Stomach (tissue), 9 donors: ENCODE data around the gene GIMAP8. TPM values are rescaled to one million over a fixed set of nuclear protein-coding genes. Genes with fewer than 3 reads are reported as not detected.

Source experiments
- DNase-seq, 2 donors: peaks; one replicate each; pipeline versions ENCODE4 v3.0.0 to v3.0.0-alpha.2; 2013 to 2019
- H3K27ac ChIP-seq, 5 donors: fragments of 200-600 bp in 4 of 5; sonication (generic) in 4 of 5; one replicate each; pipeline ENCODE4 v1.5.1; 2013 to 2019; ENCODE audit warnings: mild to moderate bottlenecking in 1 of 5, moderate library complexity in 1 of 5
- H3K27me3 ChIP-seq, 3 donors: fragments of 200-600 bp; sonication (generic); one replicate each; pipeline ENCODE4 v1.5.1; 2017 to 2019; ENCODE audit warnings: mixed run types in 1 of 3
- H3K36me3 ChIP-seq, 4 donors: fragments of 200-600 bp; sonication (generic); 1 replicate in 3 of 4; 2 replicates in 1 of 4; pipeline ENCODE4 v1.5.1; 2016 to 2019
- H3K4me1 ChIP-seq, 4 donors: fragments of 200-600 bp; sonication (generic); one replicate each; pipeline ENCODE4 v1.5.1; 2016 to 2019
- H3K4me3 ChIP-seq, 4 donors: fragments of 200-600 bp; sonication (generic) in 3 of 4; one replicate each; pipeline ENCODE4 v1.5.1; 2016 to 2019; ENCODE audit warnings: mild to moderate bottlenecking in 1 of 4
- H3K9me3 ChIP-seq, 4 donors: fragments of 200-600 bp; sonication (generic); one replicate each; pipeline ENCODE4 v1.5.1; 2016 to 2019
- CTCF ChIP-seq, 7 experiments: fragments of 450-650 bp in 4 of 7; fragments of 200-600 bp in 3 of 7; sonication (generic) in 3 of 7; IDR thresholded peaks; one replicate each; pipeline ENCODE4 v1.5.1; 2016 to 2019; ENCODE audit warnings: antibody characterized with exemption in 7 of 7, control low read depth in 2 of 7, mild to moderate bottlenecking in 1 of 7
- EP300 ChIP-seq: sonication (generic); formaldehyde crosslinking; IDR thresholded peaks from one replicate; pipeline ENCODE4 v1.6.1; 2017; ENCODE audit warnings: antibody characterized with exemption
- POLR2A ChIP-seq, 4 donors: fragments of 450-650 bp; IDR thresholded peaks; one replicate each; pipeline ENCODE4 v1.6.1; 2016; ENCODE audit warnings: antibody characterized with exemption in 4 of 4, control low read depth in 2 of 4, mild to moderate bottlenecking in 1 of 4, moderate library complexity in 1 of 4
- POLR2AphosphoS5 ChIP-seq, 3 donors: sonication (generic); formaldehyde crosslinking; IDR thresholded peaks; one replicate each; pipeline ENCODE4 v1.6.1; 2016; ENCODE audit warnings: antibody characterized with exemption in 3 of 3
- WGBS, 5 donors: extraction: QIAGEN DNeasy Blood & Tissue Kit in 3 of 5; methylation state at CpG; one replicate each; pipeline versions ENCODE4 v1.1.5 to v1.1.7; 2013 to 2018; 5-methylcytosine and 5-hydroxymethylcytosine counted together
- intact Hi-C: fragments of 100-400 bp; cut with DNase I; formaldehyde crosslinking; loops from one replicate; pipeline ENCODE4 v1.15.1; 2023; ENCODE audit warnings: low total_unique reads
- polyA plus RNA-seq, 3 donors: library from polyadenylated mRNA; stranded (reverse); fragments of 200-250 nt; gene quantifications; one replicate each; pipeline ENCODE4 v1.2.3, GENCODE V29; 2013
- total RNA-seq, 5 donors: library from RNA; depleted of rRNA; stranded (reverse); fragments of >200 nt; gene quantifications; one replicate each; pipeline versions ENCODE4 v1.1.0 to v1.2.3, GENCODE V29; 2014 to 2016
- donor health status: healthy with polysubstance abuse.
- donor health status: Bipolar disorder and iron deficiency.
- donor health status: healthy.

Gene GIMAP8
- total and polyA plus RNA-seq, 8 donors = under 0.01 to 8.3 (median 2.9) TPM

- TF ChIP-seq EP300 (no peak), CTCF (IDR thresholded peaks at IDR 0.05) (no peak), POLR2A (IDR thresholded peaks at IDR 0.05) (no peak), POLR2AphosphoS5 (IDR thresholded peaks at IDR 0.05) (no peak)
- intact Hi-C loops = no loop called here
- Histone ChIP-seq H3K27me3 (no peaks in the 10 kb centered on the region), H3K27ac (no peak overlapping the region), H3K36me3 (no peaks in the 10 kb centered on the region), H3K4me1 (peaks cover 0 to 13% (median 7%) of the 10 kb centered on the region in 4 donors), H3K4me3 (no peak overlapping the region), H3K9me3 (no peaks in the 10 kb centered on the region)
- DNase-seq = no peak
- 82 to 92% (median 90%) methylated on average over 7 of the region's 7 CpGs for whole genome bisulfite sequencing, 5 donors
These were observed 18.4 kb upstream of the GIMAP8 start for GRCh38 chr7:150431839-150432658.

- no peak overlapping the region for H3K4me3 ChIP-seq
- no peak for TF ChIP-seq EP300
- no peak for TF ChIP-seq POLR2A (IDR thresholded peaks at IDR 0.05)
- no peak for TF ChIP-seq CTCF (IDR thresholded peaks at IDR 0.05)
- no peak for TF ChIP-seq POLR2AphosphoS5 (IDR thresholded peaks at IDR 0.05)
- H3K4me1 ChIP-seq = peaks cover 0 to 13% (median 7%) of the 10 kb centered on the region in 4 donors
- 67 to 75% (median 72%) methylated on average over 14 of the region's 14 CpGs for WGBS, 5 donors
- H3K27ac ChIP-seq = no peak overlapping the region
- no peaks in the 10 kb centered on the region for H3K36me3 ChIP-seq
- no peaks in the 10 kb centered on the region for H3K9me3 ChIP-seq
- no peaks in the 10 kb centered on the region for H3K27me3 ChIP-seq
- intact Hi-C loops = no loop called here
- no peak for DNase-seq
These were observed 17.2 kb upstream of the GIMAP8 start for GRCh38 chr7:150432915-150433892.

GRCh38 chr7:150434240-150434639, 16.2 kb upstream of the GIMAP8 start:
- intact Hi-C loops = no loop called here

More at GRCh38 chr7:150434240-150434639, 16.2 kb upstream of the GIMAP8 start:
- no peaks in the 10 kb centered on the region for H3K9me3 ChIP-seq
- H3K36me3 ChIP-seq = no peaks in the 10 kb centered on the region
- DNase-seq = no peak
- H3K27me3 ChIP-seq = no peaks in the 10 kb centered on the region
- H3K4me1 ChIP-seq = peaks cover 0 to 4% (median under 1%) of the 10 kb centered on the region in 4 donors
- H3K4me3 ChIP-seq = no peak overlapping the region
- no peak for TF ChIP-seq EP300
- no peak for TF ChIP-seq CTCF (IDR thresholded peaks at IDR 0.05)
- TF ChIP-seq POLR2AphosphoS5 (IDR thresholded peaks at IDR 0.05) = no peak
- TF ChIP-seq POLR2A (IDR thresholded peaks at IDR 0.05) = no peak
- 74 to 88% (median 78%) methylated on average over 8 of the region's 8 CpGs for WGBS, 5 donors
- no peak overlapping the region for H3K27ac ChIP-seq
